Immature natural killer cell (primary cell): Measurements from ENCODE around the gene STOML1. TPM values are rescaled to one million over a fixed set of nuclear protein-coding genes. Genes with fewer than 3 reads are reported as not detected.
"Not testable (repeated sequence)": the region's sequence is repeated elsewhere in the genome, so short reads cannot be mapped to it uniquely, and the experiment has no call there.

ENCODE experiments used
- DNase-seq, 3 donors: peaks; one replicate each; pipeline ENCODE4 v3.0.0; 2022; ENCODE audit warnings: mixed read lengths in 1 of 3
- H3K27ac Mint-ChIP-seq, 6 donors: one replicate each; pipeline ENCODE4 v1.8.0; 2020; ENCODE audit warnings: mixed read lengths in 6 of 6, mild to moderate bottlenecking in 5 of 6, inconsistent platforms in 4 of 6, moderate library complexity in 3 of 6
- H3K27me3 Mint-ChIP-seq, 3 donors: one replicate each; pipeline ENCODE4 v1.8.0; 2020 to 2021; ENCODE audit warnings: low read depth in 3 of 3, mild to moderate bottlenecking in 3 of 3, mixed read lengths in 3 of 3, moderate library complexity in 3 of 3, inconsistent platforms in 1 of 3
- H3K36me3 Mint-ChIP-seq, 3 donors: one replicate each; pipeline ENCODE4 v1.8.0; 2020; ENCODE audit warnings: mixed read lengths in 3 of 3, inconsistent platforms in 2 of 3, mild to moderate bottlenecking in 2 of 3
- H3K4me1 Mint-ChIP-seq, 2 donors: one replicate each; pipeline ENCODE4 v1.8.0; 2020; ENCODE audit warnings: inconsistent platforms in 2 of 2, mild to moderate bottlenecking in 2 of 2, mixed read lengths in 2 of 2, moderate library complexity in 1 of 2
- H3K4me3 Mint-ChIP-seq, 5 donors: one replicate each; pipeline ENCODE4 v1.8.0; 2020; ENCODE audit warnings: mild to moderate bottlenecking in 5 of 5, mixed read lengths in 5 of 5, inconsistent platforms in 3 of 5, moderate library complexity in 3 of 5
- H3K9me3 Mint-ChIP-seq, 6 donors: one replicate each; pipeline ENCODE4 v1.8.0; 2020; ENCODE audit warnings: mild to moderate bottlenecking in 6 of 6, mixed read lengths in 6 of 6, inconsistent platforms in 4 of 6, moderate library complexity in 3 of 6
- polyA plus RNA-seq, 3 donors: library from polyadenylated mRNA; unstranded; fragments of 300-500 nt; fragmentation: Illumina TruSeq; gene quantifications; one replicate each; pipeline ENCODE4 v1.2.3, GENCODE V29; 2021

The STOML1 gene
- polyA plus RNA-seq, 3 donors from 2014 or later, result 12.7 to 17.4 (median 13.2) TPM

DNA sequence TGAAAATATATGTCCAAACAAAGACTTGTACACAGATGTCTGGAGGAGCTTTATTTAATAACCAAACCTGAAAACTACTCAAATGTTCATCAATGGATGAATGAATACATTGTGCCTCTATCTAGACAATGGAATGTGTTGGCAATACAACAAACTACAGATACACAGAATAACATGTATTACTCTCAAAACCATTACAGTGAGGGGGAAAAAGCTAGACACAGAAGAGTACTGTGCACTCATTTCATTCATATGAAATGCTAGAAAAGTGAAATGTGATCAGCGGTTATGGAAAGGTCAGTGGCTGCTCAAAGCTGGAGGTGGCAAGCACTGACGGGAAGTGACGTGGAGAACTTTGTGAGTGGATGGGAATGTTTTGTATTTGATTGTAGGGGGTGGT, 13.2 kb downstream of the STOML1 start:
- H3K36me3 Mint-ChIP-seq, result peaks cover 4 to 8% (median 4%) of the 10 kb centered on the region in 3 donors
- H3K4me1 Mint-ChIP-seq, result peaks cover 3 to 5% of the 10 kb centered on the region in 2 donors
- no peak for DNase-seq
- H3K4me3 Mint-ChIP-seq, result no peak overlapping the region
- H3K27me3 Mint-ChIP-seq, result peaks cover 12 to 23% (median 20%) of the 10 kb centered on the region in 3 donors
- H3K27ac Mint-ChIP-seq, result no peak overlapping the region
- H3K9me3 Mint-ChIP-seq, result peaks cover 0 to 2% (median 0%) of the 10 kb centered on the region in 6 donors

DNA sequence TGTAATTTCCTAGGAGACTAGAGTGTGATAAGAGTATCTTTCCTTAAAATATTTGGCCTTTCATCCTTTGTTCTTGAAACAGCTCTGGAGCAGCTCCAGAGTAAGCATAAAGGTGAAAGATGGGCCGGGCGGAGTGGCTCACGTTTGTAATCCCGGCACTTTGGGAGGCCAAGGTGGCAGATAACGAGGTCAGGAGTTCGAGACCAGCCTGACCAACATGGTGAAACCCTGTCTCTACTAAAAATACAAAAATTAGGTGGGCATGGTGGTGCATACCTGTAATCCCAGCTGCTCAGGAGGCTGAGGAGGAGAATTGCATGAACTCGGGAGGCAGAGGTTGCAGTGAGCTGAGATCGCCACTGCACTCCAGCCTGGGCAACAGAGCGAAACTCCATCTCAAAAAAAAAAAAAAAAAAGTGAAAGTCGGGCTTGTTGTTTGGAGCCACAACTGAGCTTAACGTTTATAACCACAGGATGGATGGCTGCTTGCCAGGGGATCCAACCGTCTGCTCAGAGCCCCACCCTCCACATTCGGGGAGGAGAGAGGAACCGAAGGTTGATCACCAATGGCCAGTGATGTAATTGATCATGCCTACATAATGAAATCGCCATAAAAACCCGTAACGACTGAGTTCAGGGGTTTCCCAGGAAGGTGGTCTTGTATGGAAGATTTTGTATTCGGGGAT, 16.5 kb downstream of the STOML1 start:
- not testable (repeated sequence) for H3K27ac Mint-ChIP-seq, DNase-seq, H3K36me3 Mint-ChIP-seq

DNA sequence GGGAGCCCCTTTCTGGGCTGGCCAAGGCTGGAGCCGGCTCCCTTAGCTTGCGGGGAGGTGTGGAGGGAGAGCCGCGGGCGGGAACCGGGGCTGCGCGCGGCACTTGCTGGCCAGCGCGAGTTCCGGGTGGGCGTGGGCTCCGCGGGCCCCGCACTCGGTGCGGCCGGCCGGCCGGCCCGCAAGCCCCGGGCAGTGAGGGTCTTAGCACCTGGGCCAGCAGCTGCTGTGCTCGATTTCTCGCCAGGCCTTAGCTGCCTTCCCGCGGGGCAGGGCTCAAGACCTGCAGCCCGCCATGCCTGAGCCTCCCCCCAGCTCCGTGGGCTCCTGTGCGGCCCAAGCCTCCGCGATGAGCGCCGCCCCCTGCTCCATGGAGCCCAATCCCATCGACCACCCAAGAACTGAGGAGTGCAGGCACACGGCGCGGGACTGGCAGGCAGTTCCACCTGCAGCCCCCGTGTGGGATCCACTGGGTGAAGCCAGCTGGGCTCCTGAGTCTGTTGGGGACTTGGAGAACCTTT, 18.4 kb downstream of the STOML1 start:
- H3K27ac Mint-ChIP-seq, H3K36me3 Mint-ChIP-seq, H3K4me3 Mint-ChIP-seq, H3K9me3 Mint-ChIP-seq, DNase-seq: not testable (repeated sequence)
- Mint-ChIP-seq H3K4me1 (peaks cover 3 to 10% of the 10 kb centered on the region in 2 donors), H3K27me3 (peaks cover 14 to 27% (median 18%) of the 10 kb centered on the region in 3 donors)

More for the DNA sequence above, 16.5 kb downstream of the STOML1 start:
- Mint-ChIP-seq H3K27me3 (peaks cover 14 to 27% (median 22%) of the 10 kb centered on the region in 3 donors), H3K4me3 (peak overlapping the region in 1 of 5 donors; percentile 15), H3K4me1 (peaks cover 3 to 10% of the 10 kb centered on the region in 2 donors)
- H3K9me3 Mint-ChIP-seq, result not testable (repeated sequence)

DNA sequence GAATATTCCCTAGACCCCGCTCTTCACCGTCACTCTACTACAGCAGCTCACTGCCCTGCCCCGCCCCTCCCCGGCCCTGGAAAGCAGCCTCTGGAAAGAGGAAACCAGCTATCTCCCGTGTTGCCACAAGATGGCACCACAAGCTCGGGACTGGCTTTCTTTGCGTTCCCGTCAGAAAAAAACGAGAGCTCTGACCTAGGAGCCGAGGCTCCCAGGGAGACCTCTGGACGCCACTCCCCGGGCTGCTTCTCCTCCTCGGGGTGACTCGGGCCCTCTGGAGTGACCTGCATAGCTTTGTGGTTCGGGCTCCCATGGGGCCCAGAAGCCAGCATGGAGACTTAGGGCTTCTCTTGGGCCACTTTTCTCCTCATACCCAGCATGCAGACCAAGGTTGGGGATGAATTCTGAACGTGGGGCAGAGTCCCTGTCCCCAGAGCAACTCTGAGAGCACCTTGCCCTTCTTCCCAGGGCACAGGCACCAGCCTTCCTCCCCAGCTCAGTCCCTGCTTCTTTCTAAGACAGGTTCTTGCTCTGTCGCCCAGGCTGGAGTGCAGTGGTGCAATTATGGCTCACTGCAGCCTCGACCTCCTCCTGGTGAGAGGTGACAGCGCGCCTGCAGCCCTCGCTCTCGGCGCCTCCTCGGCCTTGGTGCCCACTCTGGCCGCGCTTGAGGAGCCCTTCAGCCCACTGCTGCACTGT, 19.0 kb downstream of the STOML1 start:
- Mint-ChIP-seq H3K36me3 (peaks cover 0 to 8% (median 4%) of the 10 kb centered on the region in 3 donors), H3K27ac (no peak overlapping the region), H3K4me3 (peak overlapping the region in 2 of 5 donors; percentile 38 to 44), H3K9me3 (peaks cover 0 to 2% (median 0%) of the 10 kb centered on the region in 6 donors), H3K4me1 (peaks cover 3 to 10% of the 10 kb centered on the region in 2 donors), H3K27me3 (peaks cover 14 to 27% (median 14%) of the 10 kb centered on the region in 3 donors)
- peak; percentile 55 to 66 (median 55) for DNase-seq

DNA sequence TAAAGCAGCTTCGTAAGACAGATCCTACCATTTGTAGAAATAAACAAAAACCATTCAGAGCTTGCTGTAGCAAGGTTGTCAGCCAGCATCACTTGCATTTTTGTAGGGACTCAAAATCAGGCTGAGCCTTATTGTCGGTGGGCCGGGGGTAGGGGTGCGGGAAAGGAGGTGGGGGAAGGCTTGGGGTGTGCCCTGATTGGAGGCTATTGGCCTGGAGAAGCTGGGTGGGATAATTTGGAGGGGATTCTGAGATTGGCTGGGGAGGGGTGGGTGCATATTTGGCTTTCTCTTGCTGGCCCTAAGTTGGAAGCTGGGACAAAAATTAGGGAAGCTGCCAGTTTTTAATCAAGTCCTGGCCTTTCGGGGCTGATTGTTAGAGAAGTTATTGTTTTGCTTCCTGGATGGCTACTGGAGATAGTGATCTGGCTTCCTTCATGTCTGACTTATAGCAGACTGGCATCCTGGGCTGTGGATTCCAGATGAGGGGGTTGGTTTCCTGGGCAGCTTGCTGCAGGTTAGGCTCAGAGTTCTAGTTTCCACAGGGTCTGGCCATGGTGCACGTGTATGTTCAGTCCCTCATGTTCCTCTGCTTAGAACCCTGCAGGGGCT, 22.8 kb downstream of the STOML1 start:
- H3K36me3 Mint-ChIP-seq, result no peaks in the 10 kb centered on the region
- peaks cover 4 to 6% (median 4%) of the 10 kb centered on the region in 3 donors for H3K27me3 Mint-ChIP-seq
- no peak overlapping the region for H3K27ac Mint-ChIP-seq
- no peak overlapping the region for H3K4me3 Mint-ChIP-seq
- DNase-seq, result no peak
- H3K9me3 Mint-ChIP-seq, result no peaks in the 10 kb centered on the region
- peaks cover 16 to 27% of the 10 kb centered on the region in 2 donors for H3K4me1 Mint-ChIP-seq

DNA sequence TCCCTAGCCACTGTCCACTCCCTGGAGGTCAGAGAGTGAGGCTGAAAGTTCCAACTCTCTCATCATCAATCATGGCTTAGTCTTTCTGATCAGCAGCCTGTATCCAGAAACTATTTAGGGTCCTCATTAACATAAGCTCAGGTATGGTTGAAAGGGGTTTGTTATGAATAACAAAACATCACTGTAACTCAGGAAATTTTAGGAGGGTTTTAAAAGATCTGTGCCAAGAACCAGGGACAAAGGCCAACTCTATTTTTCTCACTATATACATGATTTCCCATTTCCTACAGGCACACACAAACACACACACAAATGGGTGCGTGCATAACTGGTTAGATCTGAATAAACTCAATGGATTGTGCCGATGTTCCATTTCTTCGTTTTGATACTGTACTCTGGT, 23.6 kb downstream of the STOML1 start:
- H3K9me3 Mint-ChIP-seq, result no peaks in the 10 kb centered on the region
- peaks cover 4 to 6% (median 4%) of the 10 kb centered on the region in 3 donors for H3K27me3 Mint-ChIP-seq
- no peaks in the 10 kb centered on the region for H3K36me3 Mint-ChIP-seq
- H3K27ac Mint-ChIP-seq, result no peak overlapping the region
- H3K4me3 Mint-ChIP-seq, result no peak overlapping the region
- no peak for DNase-seq
- H3K4me1 Mint-ChIP-seq, result peaks cover 15 to 27% of the 10 kb centered on the region in 2 donors

DNA sequence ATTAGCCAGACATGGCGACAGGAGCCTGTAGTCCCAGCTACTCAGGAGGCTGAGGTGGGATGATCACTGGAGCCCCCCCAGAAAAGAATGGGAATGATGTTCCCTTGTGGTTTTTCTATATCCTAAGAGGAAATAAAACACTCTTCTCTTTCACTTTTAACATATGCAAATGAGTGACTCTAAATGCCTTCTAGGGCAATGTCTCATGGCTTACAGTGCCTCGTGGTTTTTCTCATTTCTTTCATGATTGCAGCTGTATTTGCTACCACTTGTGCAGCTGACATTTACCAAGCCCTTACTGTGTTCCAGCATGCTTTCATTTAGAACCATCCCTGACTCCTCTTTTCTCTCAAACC, 26.4 kb downstream of the STOML1 start:
- Mint-ChIP-seq H3K4me3 (peak overlapping the region in 1 of 5 donors; percentile 47), H3K36me3 (no peaks in the 10 kb centered on the region), H3K27ac (peak overlapping the region in 1 of 6 donors; percentile 15), H3K9me3 (no peaks in the 10 kb centered on the region), H3K27me3 (peaks cover 2 to 4% (median 2%) of the 10 kb centered on the region in 3 donors), H3K4me1 (peaks cover 15 to 21% of the 10 kb centered on the region in 2 donors)
- no peak for DNase-seq

DNA sequence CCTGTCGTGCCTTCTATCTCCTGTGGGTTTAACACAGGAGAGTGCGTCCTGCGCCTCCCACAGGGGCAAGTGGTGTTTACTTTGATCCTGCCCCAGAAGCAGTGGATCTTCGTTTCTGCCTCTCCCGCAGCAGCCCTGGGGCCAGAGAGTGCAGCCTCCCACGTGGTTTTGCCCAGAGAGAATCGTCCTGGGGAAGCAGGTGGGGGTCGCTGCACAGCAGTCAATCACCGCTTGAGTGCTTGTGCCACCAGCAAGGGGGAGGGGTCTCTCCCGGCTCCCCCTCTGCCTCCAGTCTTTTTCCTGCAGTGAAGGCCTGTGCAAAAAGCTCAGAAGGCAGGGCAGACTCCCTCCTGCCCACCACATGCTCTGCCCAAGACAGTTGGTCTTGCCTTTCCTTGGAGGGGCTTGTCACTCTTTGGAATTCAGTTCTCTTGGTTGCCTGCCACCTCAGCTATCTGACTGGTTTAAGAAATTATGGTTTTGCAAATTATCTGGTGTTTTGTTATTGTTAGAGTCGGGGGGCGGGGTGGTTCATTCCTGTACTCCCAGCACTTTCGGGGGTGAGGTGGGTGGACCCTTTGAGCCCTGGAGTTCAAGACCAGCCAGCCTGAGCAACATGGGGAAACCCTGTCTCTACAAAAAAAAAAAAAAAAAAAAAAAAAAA, 26.9 kb downstream of the STOML1 start:
- Mint-ChIP-seq H3K4me1 (peaks cover 15 to 21% of the 10 kb centered on the region in 2 donors), H3K27ac (no peak overlapping the region), H3K4me3 (peak overlapping the region in 3 of 5 donors; percentile 59 to 72 (median 60)), H3K27me3 (peaks cover 2 to 4% (median 2%) of the 10 kb centered on the region in 3 donors), H3K9me3 (no peaks in the 10 kb centered on the region), H3K36me3 (no peaks in the 10 kb centered on the region)
- DNase-seq, result no peak

DNA sequence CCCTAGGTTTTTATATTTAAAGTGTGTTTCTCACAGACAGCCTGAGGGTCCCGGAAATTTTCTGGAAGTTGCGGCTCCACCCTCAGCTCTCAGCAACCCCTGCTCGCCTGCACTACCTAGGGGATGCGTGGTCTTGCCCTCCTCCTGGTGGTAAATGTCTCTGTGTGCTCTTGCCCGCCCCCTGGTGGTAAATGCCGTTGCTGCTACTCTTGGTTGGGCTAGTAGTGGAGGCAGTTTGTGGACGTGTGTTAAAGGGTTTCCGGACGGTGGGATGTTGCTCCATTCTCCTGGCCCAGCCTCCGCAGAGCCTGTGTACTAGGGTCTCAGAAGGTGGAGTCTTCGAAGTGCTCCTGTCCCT, 27.4 kb downstream of the STOML1 start:
- peaks cover 16 to 23% of the 10 kb centered on the region in 2 donors for H3K4me1 Mint-ChIP-seq
- peak; percentile 70 to 77 (median 71) for DNase-seq
- H3K27ac Mint-ChIP-seq, result peak overlapping the region in 2 of 6 donors; percentile 5 to 30
- no peaks in the 10 kb centered on the region for H3K9me3 Mint-ChIP-seq
- H3K27me3 Mint-ChIP-seq, result peaks cover 2 to 4% (median 2%) of the 10 kb centered on the region in 3 donors
- peak overlapping the region in 3 of 5 donors; percentile 59 to 72 (median 60) for H3K4me3 Mint-ChIP-seq
- H3K36me3 Mint-ChIP-seq, result no peaks in the 10 kb centered on the region

DNA sequence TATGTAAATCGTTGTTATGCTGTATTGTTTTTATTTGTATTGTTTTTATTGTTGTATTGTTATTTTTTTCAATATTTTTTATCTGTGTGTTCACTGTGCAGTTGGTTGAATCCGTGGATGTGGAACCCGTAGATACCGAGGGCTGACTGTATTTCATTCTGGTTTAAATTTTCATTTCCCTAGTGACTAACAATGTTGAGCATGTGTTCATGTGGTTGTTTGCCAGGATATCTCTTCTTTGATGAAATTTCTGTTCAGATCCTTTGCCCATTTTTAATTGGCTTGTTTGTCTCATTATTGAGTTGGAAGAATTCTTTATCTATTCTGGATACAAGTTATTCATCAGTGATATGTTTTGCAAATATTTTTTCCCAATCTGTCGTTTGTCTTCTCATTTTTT, 29.7 kb downstream of the STOML1 start:
- peaks cover 2 to 4% (median 2%) of the 10 kb centered on the region in 3 donors for H3K27me3 Mint-ChIP-seq
- no peak overlapping the region for H3K27ac Mint-ChIP-seq
- H3K9me3 Mint-ChIP-seq, result no peaks in the 10 kb centered on the region
- no peaks in the 10 kb centered on the region for H3K36me3 Mint-ChIP-seq
- no peak for DNase-seq
- H3K4me1 Mint-ChIP-seq, result peaks cover 26 to 34% of the 10 kb centered on the region in 2 donors
- H3K4me3 Mint-ChIP-seq, result no peak overlapping the region

DNA sequence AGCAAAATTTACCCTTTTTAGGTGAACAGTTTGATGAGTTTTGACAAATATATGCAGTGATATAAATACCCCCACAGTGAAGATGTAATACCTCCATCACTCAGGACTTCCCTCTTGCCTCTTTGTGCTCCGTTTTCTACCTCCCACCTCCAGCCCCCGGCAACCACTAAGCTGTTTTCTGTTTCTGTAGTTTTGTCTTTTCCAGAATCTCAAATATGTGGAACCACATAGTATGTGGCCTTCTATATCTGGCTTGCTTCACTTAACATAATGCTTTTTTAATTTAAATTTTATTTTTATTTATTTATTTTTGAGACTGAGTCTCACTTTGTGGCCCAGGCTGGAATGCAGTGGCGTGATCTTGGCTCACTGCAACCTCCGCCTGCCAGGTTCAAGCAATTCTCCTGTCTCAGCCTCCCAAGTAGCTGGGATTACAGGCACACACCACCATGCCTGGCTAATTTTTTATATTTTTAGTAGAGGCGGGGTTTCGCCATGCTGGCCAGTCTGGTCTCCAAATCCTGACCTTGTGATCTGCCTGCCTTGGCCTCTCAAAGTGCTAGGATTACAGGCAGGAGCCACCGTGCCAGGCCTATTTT, 31.5 kb downstream of the STOML1 start:
- H3K4me3 Mint-ChIP-seq, H3K36me3 Mint-ChIP-seq, H3K9me3 Mint-ChIP-seq, H3K27me3 Mint-ChIP-seq, DNase-seq: not testable (repeated sequence)
- Mint-ChIP-seq H3K27ac (peak overlapping the region in 1 of 6 donors; percentile 84), H3K4me1 (peaks cover 20 to 22% of the 10 kb centered on the region in 2 donors)

DNA sequence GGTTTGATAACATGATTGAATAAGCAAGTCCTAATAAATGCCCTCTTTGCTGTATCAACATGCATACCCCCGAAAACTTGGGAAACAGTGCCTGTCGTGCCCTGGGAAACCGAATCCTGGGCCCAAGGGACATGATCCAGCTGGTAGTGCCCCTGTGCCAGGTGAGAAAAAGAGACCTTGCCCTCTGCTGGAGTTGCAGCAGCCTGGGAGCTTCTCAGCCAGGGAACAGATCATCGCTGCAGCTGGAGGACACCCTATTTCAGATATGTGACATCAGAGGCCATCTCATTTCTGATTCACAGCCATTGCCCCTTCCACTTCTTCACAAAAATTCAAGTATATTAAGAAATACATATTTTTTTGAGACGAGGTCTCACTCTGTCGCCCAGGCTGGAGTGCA, 32.3 kb downstream of the STOML1 start:
- Mint-ChIP-seq H3K4me1 (peaks cover 15 to 16% of the 10 kb centered on the region in 2 donors), H3K4me3 (peak overlapping the region in 2 of 5 donors; percentile 40 to 64), H3K27ac (no peak overlapping the region), H3K36me3 (no peaks in the 10 kb centered on the region), H3K9me3 (no peaks in the 10 kb centered on the region), H3K27me3 (peaks cover 2 to 7% (median 5%) of the 10 kb centered on the region in 3 donors)
- DNase-seq, result no peak

DNA sequence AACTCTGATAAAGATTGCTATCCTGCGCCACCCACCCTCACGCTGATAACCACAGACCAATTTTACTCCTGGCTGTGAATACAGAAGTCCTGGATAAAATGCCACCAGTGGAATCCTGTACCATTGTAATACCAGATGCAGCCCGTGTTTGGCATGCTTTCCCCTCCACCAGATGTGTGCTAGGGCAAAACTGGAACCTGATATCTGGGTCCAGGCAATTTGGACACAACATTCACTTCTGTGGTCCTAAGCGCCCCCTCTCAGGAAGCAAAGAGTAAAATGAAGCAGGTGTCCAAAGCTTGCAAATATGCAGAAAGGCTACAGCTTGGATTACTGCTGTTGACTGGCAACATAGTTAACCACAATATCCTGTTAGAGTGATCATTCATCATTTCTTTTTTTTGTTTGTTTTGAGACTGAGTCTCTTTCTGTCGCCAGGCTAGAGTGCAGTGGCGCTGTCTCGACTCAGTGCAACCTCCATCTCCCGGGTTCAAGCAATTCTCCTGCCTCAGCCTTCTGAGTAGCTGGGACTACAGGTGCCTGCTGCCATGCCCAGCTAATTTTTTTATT, 33.0 kb downstream of the STOML1 start:
- peak in 2 of 3 donors; percentile 10 to 31 for DNase-seq
- no peaks in the 10 kb centered on the region for H3K9me3 Mint-ChIP-seq
- no peaks in the 10 kb centered on the region for H3K36me3 Mint-ChIP-seq
- H3K27ac Mint-ChIP-seq, result peak overlapping the region in 2 of 6 donors; percentile 26 to 65
- peaks cover 0 to 7% (median 2%) of the 10 kb centered on the region in 3 donors for H3K27me3 Mint-ChIP-seq
- peak overlapping the region in 2 of 5 donors; percentile 40 to 64 for H3K4me3 Mint-ChIP-seq
- peaks cover 13% of the 10 kb centered on the region in 2 donors for H3K4me1 Mint-ChIP-seq
